IMR-90 (cell line): ENCODE measurements around the gene RNU6-7. TPM values are rescaled to one million over a fixed set of nuclear protein-coding genes. Genes with fewer than 3 reads are reported as not detected.

Source experiments
- ATAC-seq: fragments of 200-7000 bp; cut with Tn5 transposase; 2 replicates; pipeline ENCODE4 v1.9.1; 2020; ENCODE audit warnings: low read depth, mild to moderate bottlenecking, moderate library complexity
- BruUV-seq: library from RNA; stranded (reverse); fragments of 400-500 nt; replicated peaks from 2 replicates; lab custom pipeline; 2021; lab: Mats Ljungman, UMichigan
- CTCF ChIA-PET: fragments of 300-600 bp; formaldehyde crosslinking; extraction: SDS; loops from one replicate; lab custom pipeline; 2021; ENCODE audit warnings: antibody characterized with exemption; lab: Yijun Ruan, JAX
- POLR2A ChIA-PET: fragments of 300-600 bp; sonication (Branson Sonifier 250); formaldehyde crosslinking; loops from one replicate; lab custom pipeline; 2022; ENCODE audit warnings: antibody characterized with exemption; ENCODE audit not compliant: unreplicated experiment; lab: Charles Lee
- DNase-seq: peaks from one replicate; pipeline ENCODE4 v3.0.0; 2013
- H2AFZ ChIP-seq: replicated peaks from 2 replicates; pipeline ENCODE3; 2013; ENCODE audit warnings: low read length, mild to moderate bottlenecking; ENCODE audit not compliant: poor library complexity
- H2AK5ac ChIP-seq: 2 replicates; pipeline ENCODE4 v1.6.1; 2013; ENCODE audit warnings: low read depth, low read length, inconsistent platforms
- H2AK9ac ChIP-seq: replicated peaks from 2 replicates; pipeline ENCODE3; 2013; ENCODE audit warnings: mild to moderate bottlenecking, low read depth, low read length, moderate library complexity; ENCODE audit not compliant: poor library complexity
- H2BK120ac ChIP-seq: 2 replicates; pipeline ENCODE4 v1.6.1; 2013; ENCODE audit warnings: low read depth, low read length, inconsistent platforms
- H2BK15ac ChIP-seq: 3 replicates; pipeline ENCODE4 v1.6.1; 2013; ENCODE audit warnings: low read depth, low read length, inconsistent platforms
- H2BK20ac ChIP-seq: 2 replicates; pipeline ENCODE4 v1.6.1; 2013; ENCODE audit warnings: low read depth, mild to moderate bottlenecking, inconsistent platforms, low read length, moderate library complexity
- H2BK5ac ChIP-seq: 2 replicates; pipeline ENCODE4 v1.6.1; 2013; ENCODE audit warnings: mild to moderate bottlenecking, low read depth, low read length, inconsistent platforms; ENCODE audit not compliant: poor library complexity, severe bottlenecking
- H3K14ac ChIP-seq: replicated peaks from 2 replicates; pipeline ENCODE4 v1.6.1; 2013; ENCODE audit warnings: low read depth, low read length, inconsistent platforms
- H3K18ac ChIP-seq: 2 replicates; pipeline ENCODE4 v1.6.1; 2013; ENCODE audit warnings: low read depth, low read length, control low read depth
- H3K23ac ChIP-seq: 2 replicates; pipeline ENCODE4 v1.6.1; 2013; ENCODE audit warnings: low read depth, low read length, inconsistent platforms
- H3K27ac ChIP-seq: 2 replicates; pipeline ENCODE4 v1.5.1; 2013; ENCODE audit warnings: mild to moderate bottlenecking, control low read depth, low read length; ENCODE audit not compliant: insufficient read depth
- H3K27me3 ChIP-seq: 2 replicates; pipeline ENCODE4 v1.6.1; 2013; ENCODE audit warnings: low read length; ENCODE audit not compliant: control insufficient read depth, insufficient read depth
- H3K36me3 ChIP-seq: 2 replicates; pipeline ENCODE4 v1.6.1; 2013; ENCODE audit warnings: low read length, mixed read lengths; ENCODE audit not compliant: control insufficient read depth, insufficient read depth
- H3K4ac ChIP-seq: 2 replicates; pipeline ENCODE4 v1.6.1; 2013; ENCODE audit warnings: low read depth, low read length, inconsistent platforms
- H3K4me1 ChIP-seq: 2 replicates; pipeline ENCODE4 v1.6.1; 2013; ENCODE audit warnings: low read length, mixed read lengths; ENCODE audit not compliant: control insufficient read depth, insufficient read depth
- H3K4me2 ChIP-seq: 2 replicates; pipeline ENCODE4 v1.6.1; 2013; ENCODE audit warnings: low read depth, mild to moderate bottlenecking, control low read depth, low read length, moderate library complexity
- H3K4me3 ChIP-seq: 2 replicates; pipeline ENCODE4 v1.5.1; 2013; ENCODE audit warnings: low read depth, mild to moderate bottlenecking, control low read depth, low read length, moderate library complexity; ENCODE audit not compliant: insufficient read depth
- H3K56ac ChIP-seq: 2 replicates; pipeline ENCODE4 v1.6.1; 2013; ENCODE audit warnings: low read length, inconsistent platforms; ENCODE audit not compliant: insufficient read depth; ENCODE audit errors: extremely low read depth
- H3K79me1 ChIP-seq, 2 experiments: 2 replicates each; pipeline ENCODE4 v1.6.1; 2013; ENCODE audit warnings: low read length in 2 of 2, inconsistent platforms in 1 of 2, low read depth in 1 of 2
- H3K9ac ChIP-seq: 2 replicates; pipeline ENCODE4 v1.6.1; 2013; ENCODE audit warnings: low read depth, low read length, control low read depth
- H3K9me1 ChIP-seq: 2 replicates; pipeline ENCODE4 v1.6.1; 2013; ENCODE audit warnings: low read length, inconsistent platforms; ENCODE audit not compliant: insufficient read depth
- H3K9me3 ChIP-seq: 2 replicates; pipeline ENCODE4 v1.6.1; 2013; ENCODE audit warnings: low read length; ENCODE audit not compliant: control insufficient read depth, insufficient read depth
- H4K20me1 ChIP-seq: 2 replicates; pipeline ENCODE4 v1.6.1; 2013; ENCODE audit warnings: low read length, inconsistent platforms; ENCODE audit not compliant: insufficient read depth
- H4K5ac ChIP-seq: 2 replicates; pipeline ENCODE4 v1.6.1; 2013; ENCODE audit warnings: mild to moderate bottlenecking, low read depth, low read length, control low read depth
- H4K8ac ChIP-seq, 2 experiments: 2 replicates each; pipeline ENCODE4 v1.6.1; 2013; ENCODE audit warnings: low read depth in 2 of 2, low read length in 2 of 2, control low read depth in 1 of 2, inconsistent platforms in 1 of 2
- H4K91ac ChIP-seq: 2 replicates; pipeline ENCODE4 v1.6.1; 2013; ENCODE audit warnings: low read depth, low read length, inconsistent platforms; ENCODE audit not compliant: insufficient read depth
- BHLHE40 ChIP-seq: fragments of 150-350 bp; IDR thresholded peaks from 2 replicates; pipeline ENCODE4 v1.6.1; 2016; ENCODE audit warnings: mild to moderate bottlenecking, low read depth, low read length
- CEBPB ChIP-seq: IDR thresholded peaks from 2 replicates; pipeline ENCODE4 v1.6.1; 2012; ENCODE audit warnings: low read depth, low read length, improper control_type of control experiment
- CHD1 ChIP-seq: IDR thresholded peaks from 2 replicates; pipeline ENCODE4 v1.6.1; 2012; ENCODE audit warnings: low read depth, low read length, improper control_type of control experiment
- CTCF ChIP-seq: conservative IDR thresholded peaks from 2 replicates; pipeline ENCODE4 v1.5.1; 2012; ENCODE audit warnings: mild to moderate bottlenecking, low read depth, low read length, improper control_type of control experiment
- FOS ChIP-seq: fragments of 150-350 bp; IDR thresholded peaks from 2 replicates; pipeline ENCODE4 v1.6.1; 2016; ENCODE audit warnings: low read depth, low read length
- MAFK ChIP-seq: IDR thresholded peaks from 2 replicates; pipeline ENCODE4 v1.6.1; 2012; ENCODE audit warnings: low read depth, low read length, improper control_type of control experiment
- MAZ ChIP-seq: IDR thresholded peaks from 2 replicates; pipeline ENCODE4 v1.6.1; 2012; ENCODE audit warnings: low read depth, mild to moderate bottlenecking, low read length, improper control_type of control experiment, moderate library complexity, borderline replicate concordance
- MXI1 ChIP-seq: IDR thresholded peaks from 2 replicates; pipeline ENCODE4 v1.6.1; 2012; ENCODE audit warnings: low read depth, mild to moderate bottlenecking, low read length, moderate library complexity, borderline replicate concordance
- NFE2L2 ChIP-seq: fragments of 150-350 bp; IDR thresholded peaks from 2 replicates; pipeline ENCODE4 v1.6.1; 2016; ENCODE audit warnings: low read depth, mild to moderate bottlenecking, low read length
- POLR2A ChIP-seq: IDR thresholded peaks from 2 replicates; pipeline ENCODE4 v1.6.1; 2012; ENCODE audit warnings: mild to moderate bottlenecking, low read depth, low read length
- RAD21 ChIP-seq: IDR thresholded peaks from 2 replicates; pipeline ENCODE4 v1.6.1; 2012; ENCODE audit warnings: low read length, improper control_type of control experiment
- RCOR1 ChIP-seq: IDR thresholded peaks from 2 replicates; pipeline ENCODE4 v1.6.1; 2012; ENCODE audit warnings: mild to moderate bottlenecking, low read length, improper control_type of control experiment; ENCODE audit not compliant: insufficient replicate concordance
- RFX5 ChIP-seq: IDR thresholded peaks from 2 replicates; pipeline ENCODE4 v1.8.0; 2012; ENCODE audit warnings: low read depth, mild to moderate bottlenecking, low read length, moderate library complexity
- SMC3 ChIP-seq: fragments of 150-350 bp; IDR thresholded peaks from 2 replicates; pipeline ENCODE4 v1.6.1; 2016; ENCODE audit warnings: low read depth, mild to moderate bottlenecking, antibody characterized with exemption, low read length, moderate library complexity
- WGBS, 2 experiments: methylation state at CpG; one replicate each; pipeline versions ENCODE4 v1.1.5 to v1.1.7; 2013; ENCODE audit warnings: missing lambda C conversion rate in 2 of 2; ENCODE audit not compliant: insufficient read length in 1 of 2; ENCODE audit errors: extremely low coverage in 2 of 2; 5-methylcytosine and 5-hydroxymethylcytosine counted together
- dilution Hi-C: fragments of 300-500 bp; cut with HindIII; formaldehyde crosslinking; loops from one replicate; pipeline ENCODE4 v1.14.3; 2018; ENCODE audit warnings: low sequenced_read_pairs; ENCODE audit not compliant: unreplicated experiment
- in situ Hi-C: fragments of 300-500 bp; cut with MboI; formaldehyde crosslinking; loops from 3 replicates; pipeline ENCODE4 v1.14.3; 2019; ENCODE audit warnings: low sequenced_read_pairs, inconsistent platforms, mixed read lengths
- intact Hi-C: fragments of 100-400 bp; cut with micrococcal nuclease; formaldehyde crosslinking; loops from 2 replicates; pipeline ENCODE4 v1.10.0; 2022
- polyA plus RNA-seq, 3 experiments: library from polyadenylated mRNA; depleted of rRNA; stranded (reverse); fragments of >200 nt; gene quantifications; 2 replicates each; pipeline ENCODE4 v1.2.3, GENCODE V29; 2012; ENCODE audit warnings: low replicate concordance in 1 of 3
- total RNA-seq: library from RNA; depleted of rRNA; stranded (reverse); fragments of >200 nt; gene quantifications from 2 replicates; pipeline ENCODE4 v1.2.3, GENCODE V29; 2012
- TF ChIP-seq, protein P1 (sequence below): fragments of 150-350 bp; IDR thresholded peaks from 2 replicates; pipeline ENCODE4 v1.6.1; 2017; ENCODE audit warnings: mild to moderate bottlenecking, antibody characterized with exemption, low read length, low read depth
- TF ChIP-seq, protein P2 (sequence below): fragments of 150-350 bp; IDR thresholded peaks from 2 replicates; pipeline ENCODE4 v1.6.1; 2016; ENCODE audit warnings: low read depth, mild to moderate bottlenecking, low read length, moderate library complexity, borderline replicate concordance

RNU6-7 gene
- total and polyA plus RNA-seq, 2 of the 4 experiments (the other 2 are of a cell fraction) = not detected

DNA sequence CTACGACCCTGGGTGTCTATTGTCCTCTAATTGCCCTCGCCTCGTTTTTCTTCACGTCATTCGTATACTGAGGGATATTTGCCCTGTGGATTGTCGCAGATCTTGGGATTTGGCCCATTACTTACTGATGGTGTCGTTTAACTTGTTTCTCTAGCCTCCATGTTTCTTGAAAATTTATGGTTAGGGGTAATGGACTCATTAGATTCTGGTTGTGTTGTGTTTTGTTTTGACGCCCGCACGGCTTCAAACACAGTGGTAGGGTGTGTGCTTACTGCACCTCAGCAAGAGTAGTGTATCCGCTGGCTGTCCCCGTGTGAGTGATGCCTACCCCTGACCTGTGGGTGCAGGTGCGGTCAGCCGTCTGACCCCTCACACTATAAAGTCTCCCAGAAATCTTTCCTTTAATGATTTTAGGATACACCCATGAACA is 2.1 kb downstream of the RNU6-7 start:
- Histone ChIP-seq H3K4me1 (no peaks in the 10 kb centered on the region), H3K9me1 (peaks cover 6% of the 10 kb centered on the region; the same call in 1 of the 2 replicates), H3K27me3 (peaks cover 6% of the 10 kb centered on the region), H2AK9ac (peak overlapping the region; percentile 80), H3K4me3 (peak overlapping the region; percentile 64), H4K5ac (0 out of 2 replicates have a peak overlapping the region, but pooled peaks have one; percentile 21), H3K79me1 (no peaks in the 10 kb centered on the region), H2AFZ (peak overlapping the region; percentile 98), H4K20me1 (no peaks in the 10 kb centered on the region; the same call in 1 of the 2 replicates), H3K23ac (peak overlapping the region; percentile 29; the same call in 1 of the 2 replicates), H2BK15ac (no peak overlapping the region), H2BK5ac (no peak overlapping the region), H3K9ac (peak overlapping the region; percentile 34; the same call in 1 of the 2 replicates), H3K14ac (no peak overlapping the region; the same call in 1 of the 2 replicates), H4K91ac (no peak overlapping the region), H3K9me3 (no peaks in the 10 kb centered on the region), H2BK20ac (no peak overlapping the region), H2AK5ac (no peak overlapping the region), H3K27ac (no peak overlapping the region), H2BK120ac (no peak overlapping the region), H3K4ac (no peak overlapping the region), H3K36me3 (no peaks in the 10 kb centered on the region), H3K4me2 (peak overlapping the region; percentile 98), H3K56ac (peak overlapping the region; percentile 30; the same call in 1 of the 2 replicates), H3K18ac (no peak overlapping the region), H4K8ac (peak overlapping the region; percentile 38 to 48; a peak in 2 of 4 replicates)
- TF ChIP-seq, protein P1, sequence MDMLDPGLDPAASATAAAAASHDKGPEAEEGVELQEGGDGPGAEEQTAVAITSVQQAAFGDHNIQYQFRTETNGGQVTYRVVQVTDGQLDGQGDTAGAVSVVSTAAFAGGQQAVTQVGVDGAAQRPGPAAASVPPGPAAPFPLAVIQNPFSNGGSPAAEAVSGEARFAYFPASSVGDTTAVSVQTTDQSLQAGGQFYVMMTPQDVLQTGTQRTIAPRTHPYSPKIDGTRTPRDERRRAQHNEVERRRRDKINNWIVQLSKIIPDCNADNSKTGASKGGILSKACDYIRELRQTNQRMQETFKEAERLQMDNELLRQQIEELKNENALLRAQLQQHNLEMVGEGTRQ = no peak
- TF ChIP-seq RFX5 = no peak
- TF ChIP-seq CEBPB = no peak
- TF ChIP-seq BHLHE40 = no peak
- TF ChIP-seq MXI1 = no peak
- no peak for TF ChIP-seq MAZ
- no peak for TF ChIP-seq FOS
- TF ChIP-seq CTCF = no peak
- no peak for TF ChIP-seq CHD1
- TF ChIP-seq SMC3 = no peak
- no peak for TF ChIP-seq RCOR1
- TF ChIP-seq, protein P2, sequence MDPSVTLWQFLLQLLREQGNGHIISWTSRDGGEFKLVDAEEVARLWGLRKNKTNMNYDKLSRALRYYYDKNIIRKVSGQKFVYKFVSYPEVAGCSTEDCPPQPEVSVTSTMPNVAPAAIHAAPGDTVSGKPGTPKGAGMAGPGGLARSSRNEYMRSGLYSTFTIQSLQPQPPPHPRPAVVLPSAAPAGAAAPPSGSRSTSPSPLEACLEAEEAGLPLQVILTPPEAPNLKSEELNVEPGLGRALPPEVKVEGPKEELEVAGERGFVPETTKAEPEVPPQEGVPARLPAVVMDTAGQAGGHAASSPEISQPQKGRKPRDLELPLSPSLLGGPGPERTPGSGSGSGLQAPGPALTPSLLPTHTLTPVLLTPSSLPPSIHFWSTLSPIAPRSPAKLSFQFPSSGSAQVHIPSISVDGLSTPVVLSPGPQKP = no peak
- TF ChIP-seq POLR2A = no peak
- no peak for TF ChIP-seq RAD21
- TF ChIP-seq NFE2L2 = no peak
- TF ChIP-seq MAFK = no peak
- ATAC-seq = no peak
- POLR2A ChIA-PET = no interaction called here
- CTCF ChIA-PET = no interaction called here
- no TSS peak for BruUV-seq
- WGBS, 2 experiments = no CpG with 5 or more reads among the region's 14 CpGs
- DNase-seq = no peak
- dilution Hi-C loops (no loop called here), in situ Hi-C loops (no loop called here), intact Hi-C loops (loop anchor here (2.0 to 5.0 kb wide), 3 partner anchors 127 to 357 kb away; partner anchors contain the start of gene ARHGAP5)
